Measurements from ENCODE around the gene CRCP.
"Not testable (repeated sequence)": the region's sequence is repeated elsewhere in the genome, so short reads cannot be mapped to it uniquely, and the experiment has no call there.

DNA sequence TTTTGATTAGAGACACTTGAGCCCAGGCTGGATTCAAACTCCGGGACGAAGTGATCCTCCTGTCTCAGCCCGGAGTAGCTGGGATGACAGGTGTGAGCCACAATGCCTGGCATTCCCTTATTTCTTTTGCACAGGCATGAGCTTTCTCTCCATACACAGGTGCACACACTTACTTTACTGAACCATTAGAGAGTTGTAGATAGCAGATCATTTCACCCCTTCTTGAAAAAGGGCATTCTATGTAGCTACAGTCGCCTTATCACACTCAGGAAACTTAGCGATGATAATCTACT, 9.9 kb downstream of the CRCP start:
- TF ChIP-seq, protein P1, sequence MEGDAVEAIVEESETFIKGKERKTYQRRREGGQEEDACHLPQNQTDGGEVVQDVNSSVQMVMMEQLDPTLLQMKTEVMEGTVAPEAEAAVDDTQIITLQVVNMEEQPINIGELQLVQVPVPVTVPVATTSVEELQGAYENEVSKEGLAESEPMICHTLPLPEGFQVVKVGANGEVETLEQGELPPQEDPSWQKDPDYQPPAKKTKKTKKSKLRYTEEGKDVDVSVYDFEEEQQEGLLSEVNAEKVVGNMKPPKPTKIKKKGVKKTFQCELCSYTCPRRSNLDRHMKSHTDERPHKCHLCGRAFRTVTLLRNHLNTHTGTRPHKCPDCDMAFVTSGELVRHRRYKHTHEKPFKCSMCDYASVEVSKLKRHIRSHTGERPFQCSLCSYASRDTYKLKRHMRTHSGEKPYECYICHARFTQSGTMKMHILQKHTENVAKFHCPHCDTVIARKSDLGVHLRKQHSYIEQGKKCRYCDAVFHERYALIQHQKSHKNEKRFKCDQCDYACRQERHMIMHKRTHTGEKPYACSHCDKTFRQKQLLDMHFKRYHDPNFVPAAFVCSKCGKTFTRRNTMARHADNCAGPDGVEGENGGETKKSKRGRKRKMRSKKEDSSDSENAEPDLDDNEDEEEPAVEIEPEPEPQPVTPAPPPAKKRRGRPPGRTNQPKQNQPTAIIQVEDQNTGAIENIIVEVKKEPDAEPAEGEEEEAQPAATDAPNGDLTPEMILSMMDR (IDR thresholded peaks at IDR 0.05), result not testable (repeated sequence)
- not testable (repeated sequence) for TF ChIP-seq POLR2A (IDR thresholded peaks at IDR 0.05)

All from testis (tissue), 2 donors.